GM19023 (cell line): ENCODE data around the gene MAIP1.

ENCODE experiments used
- ATAC-seq: cut with Tn5 transposase; IDR thresholded peaks from one replicate; pipeline ENCODE4 v1.9.1; 2021; ENCODE audit warnings: mild to moderate bottlenecking, moderate library complexity; ENCODE audit not compliant: unreplicated experiment

MAIP1 gene

GRCh38 chr2:199946836-199947235 is 8.5 kb upstream of the MAIP1 start:
- no peak for ATAC-seq

DNA sequence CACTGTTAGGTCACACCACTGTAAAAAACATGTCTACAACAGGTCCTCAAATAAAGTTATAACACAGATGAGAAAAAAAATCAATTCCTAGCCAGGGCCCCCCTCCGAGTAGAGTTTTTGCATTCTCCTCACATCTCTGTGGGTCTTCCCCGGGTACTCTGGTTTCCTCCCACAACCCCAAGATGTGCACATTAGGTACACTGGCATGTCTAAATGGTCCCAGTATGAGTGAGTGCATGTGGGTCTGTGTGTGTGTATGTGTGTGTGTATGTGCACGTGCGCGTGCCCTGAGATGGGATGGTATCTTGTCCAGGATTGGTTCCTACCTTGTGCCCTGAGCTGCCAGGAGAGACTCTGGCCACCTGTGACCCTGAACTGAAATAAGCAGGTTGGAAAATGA is 5.0 kb upstream of the MAIP1 start:
- no peak for ATAC-seq

GRCh38 chr2:199951023-199951422 is 4.4 kb upstream of the MAIP1 start:
- no peak for ATAC-seq

DNA sequence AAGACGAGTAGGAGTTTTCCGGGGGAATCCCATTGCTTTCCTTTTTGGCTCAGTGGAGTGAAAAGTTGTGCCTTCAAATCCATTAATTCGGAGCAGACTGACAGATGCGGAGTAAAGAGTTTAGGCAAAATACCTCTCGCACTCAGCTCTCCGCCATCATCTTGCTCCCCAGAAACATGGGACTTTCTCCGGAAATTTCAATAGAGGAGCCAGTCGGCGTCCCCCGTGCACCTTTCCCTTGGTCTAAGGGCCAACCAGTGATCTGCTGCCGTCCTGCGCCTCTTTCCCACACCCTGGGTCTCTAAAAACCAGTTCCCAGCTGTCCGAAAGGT is 409 bp upstream of the MAIP1 start:
- peak; percentile 45 for ATAC-seq

DNA sequence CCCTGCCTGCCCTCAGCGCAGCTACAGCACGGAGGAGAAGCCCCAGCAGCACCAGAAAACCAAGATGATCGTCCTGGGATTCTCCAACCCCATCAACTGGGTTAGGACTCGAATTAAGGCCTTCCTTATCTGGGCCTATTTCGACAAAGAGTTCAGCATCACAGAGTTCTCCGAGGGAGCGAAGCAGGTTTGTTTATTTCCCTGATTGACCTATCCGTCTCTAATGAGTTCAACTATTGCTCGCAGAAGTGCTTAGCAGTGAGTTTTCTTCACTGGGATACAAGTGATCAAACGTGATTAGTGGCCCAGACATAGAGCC is 639 bp downstream of the MAIP1 start:
- ATAC-seq, result no peak

DNA sequence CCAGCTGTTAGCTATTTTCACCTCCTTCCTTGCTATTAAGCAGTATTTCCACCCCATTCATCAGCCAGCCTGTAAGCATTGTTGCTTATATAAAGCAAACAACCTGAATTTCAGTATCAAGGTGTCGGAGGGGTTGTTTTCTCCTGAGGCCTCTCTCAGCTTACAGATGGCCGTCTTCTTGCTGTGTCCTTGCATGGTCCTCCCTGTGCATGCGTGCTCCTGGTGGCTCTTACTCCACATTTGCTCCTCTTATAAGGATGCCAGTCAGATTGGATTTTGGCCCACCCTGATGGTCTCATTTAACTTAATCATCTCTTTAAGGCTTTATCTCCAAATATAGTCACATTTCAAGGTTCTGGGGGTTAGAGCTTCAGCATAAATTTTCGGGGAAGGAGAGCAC is 2.6 kb downstream of the MAIP1 start:
- no peak for ATAC-seq

DNA sequence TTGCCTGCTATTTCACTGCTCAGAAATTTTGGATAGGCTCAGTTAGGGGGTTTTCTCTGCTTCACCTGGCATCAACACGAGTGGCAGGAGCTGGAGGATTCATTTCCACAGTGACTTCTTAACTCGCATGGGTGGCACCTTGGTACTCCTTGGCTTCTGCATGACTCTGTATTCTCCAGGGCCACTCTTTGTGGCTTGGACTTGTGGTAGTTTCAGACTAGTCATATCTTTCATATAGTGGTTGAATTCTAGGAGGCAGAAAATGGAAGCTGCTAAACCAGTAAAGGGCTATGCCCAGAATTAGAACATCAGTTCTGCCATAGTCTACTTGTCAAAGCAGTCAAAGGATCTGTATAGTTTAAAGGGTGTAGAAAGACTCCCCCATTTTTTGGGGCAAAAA is 6.8 kb downstream of the MAIP1 start:
- ATAC-seq, result no peak

GRCh38 chr2:199966405-199966804 is 11.0 kb downstream of the MAIP1 start:
- no peak for ATAC-seq

DNA sequence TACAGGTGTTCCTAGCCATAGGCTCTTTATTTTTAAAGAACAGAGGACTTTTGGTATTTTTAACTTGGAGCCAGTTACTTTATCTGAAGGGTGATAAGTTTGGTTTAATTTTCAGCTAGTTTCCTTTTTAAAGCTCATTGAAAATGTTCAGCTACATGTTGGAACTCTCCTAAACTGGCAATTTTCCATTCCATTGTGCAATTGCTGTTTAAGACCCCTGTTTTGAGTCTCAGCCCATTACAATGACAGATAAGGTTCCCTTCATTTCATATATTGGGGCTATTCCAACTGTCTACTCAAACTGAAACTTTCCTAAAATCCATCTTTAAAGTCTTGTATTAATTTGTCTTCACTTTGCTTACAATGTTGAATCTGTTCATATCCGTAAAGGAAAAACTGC is 11.6 kb downstream of the MAIP1 start:
- ATAC-seq, result no peak

DNA sequence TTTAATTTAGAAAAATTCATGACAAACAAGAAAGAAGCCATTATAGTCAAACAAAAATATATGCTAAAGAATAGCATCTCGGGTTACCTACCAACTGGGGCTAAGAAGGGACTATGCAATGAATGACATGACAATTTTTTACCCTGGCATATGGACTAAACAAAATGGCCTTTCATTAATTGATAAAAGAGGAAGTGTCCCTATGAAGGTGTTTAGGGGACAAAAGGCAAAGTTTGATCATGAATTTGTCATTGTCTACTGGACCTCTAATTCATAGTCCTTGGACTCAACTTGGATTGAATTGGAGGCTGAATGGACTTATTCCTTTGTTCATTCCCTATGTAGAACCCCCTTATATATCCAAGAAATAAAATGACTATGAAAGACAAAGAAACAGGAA is 12.7 kb downstream of the MAIP1 start:
- ATAC-seq, result no peak

DNA sequence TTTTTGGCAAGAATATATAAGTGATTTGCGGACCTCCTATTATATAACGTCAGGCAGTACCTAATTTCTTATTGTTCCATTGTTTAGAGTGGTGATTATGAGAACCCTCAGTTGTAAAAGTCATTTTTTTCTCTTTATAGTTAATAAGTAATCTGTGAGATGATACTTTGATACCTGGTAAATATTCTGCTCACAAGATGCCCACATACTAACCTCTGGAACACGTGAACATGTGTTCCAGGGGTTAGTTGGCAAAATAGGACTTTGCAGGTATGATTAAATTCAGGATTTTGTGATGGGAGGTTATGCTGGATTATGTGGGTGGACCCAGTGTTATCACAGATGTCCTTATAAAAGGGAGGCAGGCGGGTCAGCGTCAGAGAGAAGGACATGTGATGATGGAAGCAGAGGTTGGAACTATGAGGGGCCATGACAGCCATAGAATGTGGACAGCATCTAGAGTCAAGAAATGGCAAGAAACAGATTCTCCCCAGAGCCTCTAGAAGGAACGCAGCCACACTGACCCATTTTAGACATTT is 16.8 kb downstream of the MAIP1 start:
- no peak for ATAC-seq

- ATAC-seq, result no peak
Measured at GRCh38 chr2:199973703-199974102, 18.3 kb downstream of the MAIP1 start.

DNA sequence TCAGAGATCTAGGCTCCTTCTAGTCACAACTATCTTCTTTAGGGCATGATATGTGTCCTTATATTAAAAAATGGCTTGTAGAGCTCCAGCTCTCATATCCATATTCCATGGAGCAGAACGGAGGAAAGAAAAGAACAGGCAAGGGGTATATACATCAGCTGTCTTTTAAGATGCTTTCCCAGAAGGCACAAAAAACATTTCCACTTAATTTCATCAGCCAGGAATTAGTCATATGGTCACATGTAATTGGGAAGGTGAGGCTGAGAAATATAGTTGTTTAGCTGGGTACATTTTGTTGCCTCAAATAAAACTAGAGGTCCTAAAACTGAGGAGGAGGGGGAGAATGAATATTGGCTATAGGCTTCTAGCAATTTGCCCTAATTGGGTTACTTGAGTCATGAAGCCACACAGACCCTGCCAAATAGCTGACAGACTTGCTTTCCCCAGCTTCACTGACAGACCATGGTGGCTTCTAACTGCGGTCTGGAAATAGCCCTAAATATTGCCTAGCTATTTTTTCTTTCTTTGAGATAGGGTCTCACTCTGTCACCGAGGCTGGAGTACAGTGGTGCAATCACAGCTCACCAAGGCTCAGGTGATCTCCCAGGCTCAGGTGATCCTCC is 20.0 kb downstream of the MAIP1 start:
- ATAC-seq, result no peak

- ATAC-seq, result peak; percentile 69
Measured at GRCh38 chr2:199977984-199978415, 22.6 kb downstream of the MAIP1 start.

GRCh38 chr2:199979398-199979797 is 24.0 kb downstream of the MAIP1 start:
- no peak for ATAC-seq

DNA sequence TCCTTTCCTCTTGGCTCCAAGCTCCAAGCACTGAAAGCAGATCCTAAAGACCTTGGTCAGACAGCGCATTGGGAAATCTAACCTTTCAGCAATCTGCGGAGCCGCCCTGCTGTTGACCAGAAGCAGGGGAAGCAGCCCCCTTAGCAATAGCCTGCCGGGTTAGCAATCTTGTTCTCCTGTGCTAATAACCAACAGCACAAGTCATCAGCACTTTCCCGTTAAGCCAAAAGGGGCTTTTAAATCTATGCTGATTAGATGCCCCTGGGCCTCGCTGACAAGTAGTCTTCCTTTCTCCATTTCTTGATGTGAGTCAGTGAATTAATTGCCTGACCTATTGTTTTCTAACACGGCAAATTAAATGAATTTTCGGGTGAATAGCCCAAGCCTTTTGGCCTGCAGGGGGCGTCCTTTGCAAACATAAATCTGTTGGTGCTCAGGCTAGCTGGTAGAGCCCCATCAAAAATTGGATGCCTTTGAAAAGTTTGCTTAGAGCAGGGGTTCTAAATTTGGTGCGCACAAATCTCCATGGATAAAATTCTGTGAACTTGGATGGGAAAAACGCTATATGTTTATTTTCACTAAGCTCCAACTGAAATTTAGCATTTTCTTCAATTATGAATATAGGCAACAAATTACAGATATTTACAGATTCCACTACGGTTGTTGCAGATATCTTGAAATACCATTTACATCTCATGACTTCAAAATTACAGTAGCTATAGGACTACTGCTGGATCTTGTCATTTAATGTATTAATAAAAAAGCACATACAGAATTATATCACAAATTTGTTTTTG is 24.6 kb downstream of the MAIP1 start:
- ATAC-seq, result peak; percentile 44

- no peak for ATAC-seq
Measured at GRCh38 chr2:199982126-199982843, 26.9 kb downstream of the MAIP1 start.

- no peak for ATAC-seq
Measured at GRCh38 chr2:199983534-199983933, 28.2 kb downstream of the MAIP1 start.

DNA sequence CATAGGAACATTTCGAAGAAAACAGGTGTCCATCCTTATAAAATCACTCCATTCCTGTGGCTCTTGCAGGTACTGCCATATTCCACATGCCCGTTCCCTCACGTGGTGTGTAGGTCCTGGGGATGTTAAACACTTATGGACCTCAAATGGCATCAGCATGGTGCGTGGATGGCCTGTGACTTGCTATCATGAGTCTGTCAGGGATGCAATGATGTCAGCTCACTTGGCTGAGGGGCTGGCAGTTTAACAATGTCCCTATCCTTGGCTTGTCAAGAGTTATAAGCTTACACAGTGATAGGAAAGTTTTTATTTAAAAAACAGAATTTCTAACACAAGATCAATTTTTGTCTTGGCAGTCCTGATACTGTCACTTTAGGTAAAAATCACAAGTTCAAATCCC is 28.8 kb downstream of the MAIP1 start:
- no peak for ATAC-seq

DNA sequence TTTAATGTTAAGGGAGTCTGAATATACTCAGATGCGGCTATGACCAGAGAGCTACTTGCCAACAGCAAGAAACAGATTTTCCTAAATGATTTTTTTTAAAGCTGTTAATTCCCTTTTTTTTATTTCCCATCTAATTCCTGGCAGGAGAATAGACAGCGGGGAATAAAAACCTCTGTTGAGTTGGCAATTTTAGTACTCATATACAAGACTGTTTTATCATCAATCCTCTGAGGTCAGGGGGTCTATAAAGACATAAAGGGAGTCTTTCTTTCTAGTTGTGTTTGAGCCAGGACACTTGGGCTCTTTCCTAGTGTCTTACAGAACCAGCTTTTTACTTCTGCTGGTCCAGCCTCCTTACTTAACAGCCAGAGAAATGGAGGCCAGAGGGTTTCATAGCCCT is 29.4 kb downstream of the MAIP1 start:
- ATAC-seq, result no peak

DNA sequence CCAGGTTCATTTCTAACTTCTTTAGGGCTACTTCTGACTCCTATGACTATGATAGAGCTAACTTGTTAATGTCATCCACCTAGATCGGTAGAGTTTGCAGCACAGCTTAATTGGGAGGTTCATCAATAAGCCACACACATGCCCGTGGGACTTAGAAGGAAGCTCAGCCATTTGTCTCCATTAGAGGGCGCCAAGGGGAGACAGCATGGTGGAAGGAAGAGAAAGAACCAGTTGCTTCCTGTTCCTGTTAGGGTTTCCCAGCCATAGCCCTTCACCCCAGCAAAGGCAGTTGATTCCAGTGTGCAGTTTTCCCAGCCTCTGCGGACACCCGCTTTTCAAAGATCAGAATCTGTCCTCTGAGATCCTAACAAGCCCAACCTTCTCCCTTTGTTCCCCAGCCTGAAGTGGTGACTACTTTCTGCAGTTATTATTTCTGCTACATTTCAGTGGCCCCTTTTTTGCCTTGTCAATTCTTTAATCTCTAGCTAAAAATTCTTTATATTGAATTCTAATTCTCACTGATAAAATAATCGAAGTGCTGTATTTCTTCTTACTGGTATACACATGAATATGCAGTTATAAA is 30.3 kb downstream of the MAIP1 start:
- ATAC-seq, result peak; percentile 69

DNA sequence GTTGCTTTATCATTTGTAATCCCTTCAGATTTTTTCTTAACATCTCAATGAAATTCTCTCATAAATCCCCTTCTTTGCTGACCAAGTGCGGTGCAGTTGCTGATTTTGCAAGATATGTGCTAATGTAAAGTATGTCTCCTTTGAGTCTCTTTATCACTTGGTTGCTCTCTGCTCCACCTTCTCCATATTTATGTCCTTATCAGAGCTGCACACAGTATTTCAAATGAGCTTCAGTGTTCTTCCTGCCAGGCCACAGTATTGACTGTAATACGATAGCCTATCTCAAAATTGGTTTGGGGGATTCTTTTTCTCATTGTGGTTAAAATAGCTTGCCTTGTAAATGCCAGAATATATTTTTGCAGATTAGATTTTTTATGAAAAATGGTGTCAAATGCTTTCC is 32.2 kb downstream of the MAIP1 start:
- no peak for ATAC-seq
